H1 (cell line): ENCODE results near the gene CACNA1A.

Experiments used
- BACH1 ChIP-seq: IDR thresholded peaks from 2 replicates; pipeline ENCODE4 v1.6.1; 2012; ENCODE audit warnings: low read length, improper control_type of control experiment
- BRCA1 ChIP-seq: IDR thresholded peaks from 2 replicates; pipeline ENCODE4 v1.6.1; 2012; ENCODE audit warnings: low read depth, low read length, improper control_type of control experiment
- CTCF ChIP-seq, 3 experiments: IDR thresholded peaks; 1 replicate in 2 of 3; 2 replicates in 1 of 3; pipeline versions ENCODE4 v1.5.1 to v1.6.1; 2011; ENCODE audit warnings: low read length in 3 of 3, mild to moderate bottlenecking in 3 of 3, inconsistent platforms in 2 of 3, low read depth in 1 of 3, moderate library complexity in 1 of 3; ENCODE audit not compliant: insufficient read depth in 1 of 3; ENCODE audit errors: control extremely low read depth in 1 of 3
- EP300 ChIP-seq, 2 experiments: IDR thresholded peaks; 1 replicate in 1 of 2; 2 replicates in 1 of 2; pipeline ENCODE4 v1.6.1; 2011 to 2012; ENCODE audit warnings: low read depth in 2 of 2, low read length in 2 of 2, mild to moderate bottlenecking in 2 of 2, borderline replicate concordance in 1 of 2, inconsistent platforms in 1 of 2, moderate library complexity in 1 of 2
- EZH2 ChIP-seq: fragments of 200-600 bp; sonication (generic); IDR thresholded peaks from 2 replicates; pipeline ENCODE4 v1.7.1; 2012; ENCODE audit warnings: low read depth, mild to moderate bottlenecking, moderate library complexity, low read length, inconsistent platforms; ENCODE audit not compliant: severe bottlenecking
- TEAD4 ChIP-seq: IDR thresholded peaks from 2 replicates; pipeline ENCODE4 v1.6.1; 2012; ENCODE audit warnings: low read depth, low read length, inconsistent platforms, mixed read lengths

GRCh38 chr19:13234518-13234917 is 271.8 kb downstream of the CACNA1A start:
- TF ChIP-seq BRCA1 (no peak), BACH1 (no peak), EP300 (IDR thresholded peaks at IDR 0.05; ENCODE audit: borderline replicate concordance in 1 of 2, low read depth in 2 of 2, low read length in 2 of 2) (no peak), CTCF (IDR thresholded peaks at IDR 0.05; ENCODE audit: control extremely low read depth in 1 of 3, insufficient read depth in 1 of 3, low read depth in 1 of 3, low read length in 3 of 3) (peak; percentile 91 to 99 (median 96)), EZH2 (no peak), TEAD4 (no peak)
